Heart left ventricle (tissue), 16 donors: ENCODE results near the gene MANBA. TPM values are rescaled to one million over a fixed set of nuclear protein-coding genes. Genes with fewer than 3 reads are reported as not detected.
A peak's percentile ranks its signal among the peaks of the same experiment; 100 is the strongest.

ENCODE experiments used
- ATAC-seq, 4 donors: fragments of 200-7000 bp; cut with Tn5 transposase; one replicate each; pipeline ENCODE4 v1.9.1; 2020 to 2022; ENCODE audit warnings: moderate library complexity in 4 of 4, mild to moderate bottlenecking in 3 of 4, moderate number of reproducible peaks in 1 of 4
- DNase-seq, 5 donors: peaks; one replicate each; pipeline ENCODE4 v3.0.0-alpha.2; 2020
- H3K27ac ChIP-seq, 12 donors: fragments of 200-600 bp; sonication (generic) in 4 of 12; one replicate each; pipeline versions ENCODE4 v1.5.0 to v1.8.0; 2016 to 2022; ENCODE audit warnings: mild to moderate bottlenecking in 2 of 12
- H3K27me3 ChIP-seq, 9 donors: fragments of 200-600 bp; sonication (generic) in 2 of 9; one replicate each; pipeline versions ENCODE4 v1.5.1 to v1.8.0; 2016 to 2022; ENCODE audit warnings: mild to moderate bottlenecking in 3 of 9
- H3K36me3 ChIP-seq, 9 donors: fragments of 200-600 bp; sonication (generic) in 2 of 9; one replicate each; pipeline versions ENCODE4 v1.5.0 to v1.8.0; 2018 to 2022; ENCODE audit warnings: mild to moderate bottlenecking in 2 of 9
- H3K4me1 ChIP-seq, 12 donors: fragments of 200-600 bp; sonication (generic) in 4 of 12; one replicate each; pipeline versions ENCODE4 v1.5.0 to v1.8.0; 2016 to 2022; ENCODE audit warnings: mild to moderate bottlenecking in 3 of 12
- H3K4me3 ChIP-seq, 12 donors: fragments of 200-600 bp; sonication (generic) in 4 of 12; one replicate each; pipeline versions ENCODE4 v1.5.0 to v1.8.0; 2017 to 2022; ENCODE audit warnings: mild to moderate bottlenecking in 9 of 12, moderate library complexity in 4 of 12
- H3K9me3 ChIP-seq, 12 donors: fragments of 200-600 bp; sonication (generic) in 4 of 12; one replicate each; pipeline versions ENCODE4 v1.5.0 to v1.8.0; 2016 to 2022; ENCODE audit warnings: mild to moderate bottlenecking in 1 of 12
- POLR2A ChIP-seq, 2 donors: fragments of 450-650 bp; IDR thresholded peaks; one replicate each; pipeline ENCODE4 v1.6.1; 2017; ENCODE audit warnings: antibody characterized with exemption in 2 of 2, mild to moderate bottlenecking in 2 of 2, moderate library complexity in 2 of 2
- WGBS, 4 donors: extraction: QIAGEN DNeasy Blood & Tissue Kit in 2 of 4; methylation state at CpG; one replicate each; pipeline versions ENCODE4 v1.1.5 to v1.1.7; 2013 to 2018; 5-methylcytosine and 5-hydroxymethylcytosine counted together
- intact Hi-C, 10 donors: fragments of 100-400 bp; cut with DNase I; formaldehyde crosslinking; loops; one replicate each; pipeline versions ENCODE4 v1.11.1 to v1.14.2; 2022
- polyA plus RNA-seq, 2 donors: library from polyadenylated mRNA; stranded (reverse); fragments of 200-250 nt; gene quantifications; one replicate each; pipeline ENCODE4 v1.2.3, GENCODE V29; 2013
- total RNA-seq, 9 donors: library from RNA; depleted of rRNA in 2 of 9; stranded (reverse); fragments of >200 nt in 2 of 9; fragmentation: NEBNext Ultra II Directional in 3 of 9; extraction: Animal tissue kit (Norgen Biotek cat#: 25700) in 3 of 9; gene quantifications; one replicate each; pipeline versions ENCODE4 v1.1.0 to v1.2.4, GENCODE V29; 2016 to 2023
- TF ChIP-seq, protein P1 (sequence below), 12 donors: fragments of 200-600 bp; sonication (generic) in 4 of 12; IDR thresholded peaks; one replicate each; pipeline versions ENCODE4 v1.5.0 to v1.8.0; 2018 to 2022; ENCODE audit warnings: antibody characterized with exemption in 12 of 12, mild to moderate bottlenecking in 5 of 12
- donor health status: ischemic (EF 13 %, LVEDD 7.1; RV severe dilation, severe dysfunction).
- donor health status: healthy with polysubstance abuse.
- donor health status: DM: no; HTN: yes; CAD: no.
- donor health status: DM: no; HTN: no; CAD: no.
- donor health status: ischemic (EF 25% LVEDD 6.9; RV normal size, moderate dysfunction).
- donor health status: ischemic (EF 25% LVEDD 5.7; RV mildly dilated, moderate dysfunction).
- donor health status: healthy.
- donor health status: DM: yes; HTN: yes; CAD: no.
- donor health status: ischemic (EF 35%, LVEDD 5.7; RV mildly dilated, moderate dysfunction).
- donor health status: nonischemic (EF 11% LVEDD 7.7; RV severe dilation, severe dysfunction).
- donor health status: DM: yes; HTN: yes; CAD: no.
- donor health status: PGD.
- donor health status: ischemic (EF 29% LVEDD 5.4; RV normal size, mild dysfunction).
- donor health status: nonischemic (EF 23%, LVEDD 6.1; RV moderate dilation, normal function).

The MANBA gene
- total and polyA plus RNA-seq, 11 donors, result 6.2 to 44.0 (median 34.2) TPM

DNA sequence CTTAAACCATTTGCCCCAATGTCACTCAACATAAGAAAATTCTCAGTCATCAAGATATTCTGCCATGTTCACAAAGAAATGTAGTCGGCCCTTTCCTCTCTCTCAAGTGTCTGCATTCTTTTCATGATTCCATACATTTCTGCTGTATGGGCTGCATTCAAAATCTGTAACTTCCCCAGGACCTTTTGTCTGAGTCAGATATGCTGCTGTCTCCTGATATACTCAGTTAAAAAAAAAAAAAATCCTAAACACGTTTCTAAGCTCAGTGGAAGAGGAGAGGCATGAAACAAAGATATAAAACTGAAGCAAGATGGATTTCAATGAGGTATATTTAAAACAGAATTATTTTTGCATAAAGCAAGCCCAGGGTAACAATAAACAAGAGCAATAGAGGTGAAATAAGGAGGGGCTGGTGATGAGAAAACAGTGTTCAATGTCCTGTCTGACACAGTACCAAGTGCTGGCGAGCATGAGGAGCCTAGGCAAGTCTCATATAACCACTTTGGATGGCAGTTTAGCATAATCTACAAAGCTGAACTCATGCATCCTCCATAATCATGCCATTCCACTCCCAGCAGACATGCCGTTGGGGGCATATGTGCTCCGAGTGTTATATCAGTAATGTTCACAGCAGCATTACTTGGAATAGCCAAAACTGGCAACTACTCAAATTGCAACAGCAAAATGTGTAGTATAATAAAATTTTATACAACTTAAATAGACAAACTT is 76.7 kb downstream of the MANBA start:
- no peaks in the 10 kb centered on the region for H3K27me3 ChIP-seq
- ATAC-seq (no peak), DNase-seq (no peak)
- TF ChIP-seq, protein P1, sequence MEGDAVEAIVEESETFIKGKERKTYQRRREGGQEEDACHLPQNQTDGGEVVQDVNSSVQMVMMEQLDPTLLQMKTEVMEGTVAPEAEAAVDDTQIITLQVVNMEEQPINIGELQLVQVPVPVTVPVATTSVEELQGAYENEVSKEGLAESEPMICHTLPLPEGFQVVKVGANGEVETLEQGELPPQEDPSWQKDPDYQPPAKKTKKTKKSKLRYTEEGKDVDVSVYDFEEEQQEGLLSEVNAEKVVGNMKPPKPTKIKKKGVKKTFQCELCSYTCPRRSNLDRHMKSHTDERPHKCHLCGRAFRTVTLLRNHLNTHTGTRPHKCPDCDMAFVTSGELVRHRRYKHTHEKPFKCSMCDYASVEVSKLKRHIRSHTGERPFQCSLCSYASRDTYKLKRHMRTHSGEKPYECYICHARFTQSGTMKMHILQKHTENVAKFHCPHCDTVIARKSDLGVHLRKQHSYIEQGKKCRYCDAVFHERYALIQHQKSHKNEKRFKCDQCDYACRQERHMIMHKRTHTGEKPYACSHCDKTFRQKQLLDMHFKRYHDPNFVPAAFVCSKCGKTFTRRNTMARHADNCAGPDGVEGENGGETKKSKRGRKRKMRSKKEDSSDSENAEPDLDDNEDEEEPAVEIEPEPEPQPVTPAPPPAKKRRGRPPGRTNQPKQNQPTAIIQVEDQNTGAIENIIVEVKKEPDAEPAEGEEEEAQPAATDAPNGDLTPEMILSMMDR (IDR thresholded peaks at IDR 0.05), result no peak
- no peak for TF ChIP-seq POLR2A (IDR thresholded peaks at IDR 0.05)
- H3K9me3 ChIP-seq, result peaks cover 0 to 3% (median 0%) of the 10 kb centered on the region in 12 donors
- 57 to 68% (median 66%) methylated on average over 5 of the region's 5 CpGs for WGBS, 4 donors
- no peak overlapping the region for H3K4me3 ChIP-seq
- intact Hi-C loops, result no loop called here
- no peak overlapping the region for H3K27ac ChIP-seq
- H3K4me1 ChIP-seq, result peaks cover 0 to 20% (median 5%) of the 10 kb centered on the region in 12 donors
- peaks cover 0 to 24% (median 4%) of the 10 kb centered on the region in 9 donors for H3K36me3 ChIP-seq

DNA sequence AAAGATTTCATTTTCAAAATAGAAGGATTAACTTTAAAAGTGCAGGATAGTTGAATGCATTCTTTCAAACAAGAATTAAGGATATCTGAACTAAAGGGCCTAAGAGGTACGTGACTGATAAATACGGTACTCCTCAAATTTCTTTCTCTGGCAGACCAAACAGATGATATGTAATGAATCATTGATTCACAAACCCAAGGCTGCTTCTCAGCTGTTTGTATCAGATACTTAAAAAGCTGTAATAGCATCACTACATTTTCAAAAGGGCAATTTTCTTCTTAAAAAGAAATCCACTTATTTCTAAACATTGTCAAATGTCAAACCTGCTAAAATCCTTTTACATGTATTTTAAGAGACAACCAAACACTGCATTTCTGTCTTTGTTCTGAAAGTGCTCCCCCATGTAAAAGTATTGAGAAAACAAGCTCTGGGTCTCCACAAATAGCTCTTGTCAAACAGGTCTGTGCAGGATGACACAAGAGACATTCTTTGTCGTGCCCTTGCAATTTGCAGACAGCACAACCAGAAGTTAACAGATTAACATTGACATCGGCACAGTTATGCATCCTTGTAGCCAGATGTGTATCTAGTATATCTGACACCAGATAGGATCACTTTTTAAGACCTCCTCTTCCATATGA is 82.0 kb downstream of the MANBA start:
- no peak for DNase-seq
- H3K27ac ChIP-seq, result no peak overlapping the region
- peaks cover 0 to 17% (median 0%) of the 10 kb centered on the region in 9 donors for H3K36me3 ChIP-seq
- no peaks in the 10 kb centered on the region for H3K27me3 ChIP-seq
- intact Hi-C loops, result no loop called here
- WGBS, 4 donors, result 41 to 51% (median 47%) methylated on average over 4 of the region's 4 CpGs
- peaks cover 0 to 16% (median 0%) of the 10 kb centered on the region in 12 donors for H3K4me1 ChIP-seq
- TF ChIP-seq, protein P1 (IDR thresholded peaks at IDR 0.05), result no peak
- no peak for TF ChIP-seq POLR2A (IDR thresholded peaks at IDR 0.05)
- peaks cover 0 to 3% (median 0%) of the 10 kb centered on the region in 12 donors for H3K9me3 ChIP-seq
- H3K4me3 ChIP-seq, result no peak overlapping the region
- no peak for ATAC-seq

DNA sequence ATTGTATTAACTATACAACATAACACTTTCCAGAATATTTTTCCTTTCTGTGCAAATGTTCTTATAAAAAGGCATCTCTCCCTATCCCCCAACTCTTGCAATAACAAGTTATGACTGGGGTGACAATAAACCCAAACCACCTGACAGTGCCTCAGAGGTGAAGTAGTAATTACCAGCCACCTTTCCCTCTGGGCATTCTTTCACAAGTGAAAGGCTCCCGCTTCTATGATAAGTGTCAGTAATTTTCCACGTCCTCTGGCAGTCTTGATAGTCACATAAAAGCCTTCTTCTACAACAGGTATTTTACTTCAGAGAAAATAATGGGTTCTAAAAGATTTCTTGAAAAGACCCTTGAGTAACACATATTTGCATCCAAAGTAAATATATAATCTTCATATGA is 82.7 kb downstream of the MANBA start:
- Histone ChIP-seq H3K9me3 (peaks cover 0 to 3% (median 0%) of the 10 kb centered on the region in 12 donors), H3K27me3 (no peaks in the 10 kb centered on the region), H3K36me3 (peaks cover 0 to 17% (median 0%) of the 10 kb centered on the region in 9 donors), H3K4me3 (no peak overlapping the region), H3K27ac (no peak overlapping the region), H3K4me1 (peaks cover 0 to 16% (median 0%) of the 10 kb centered on the region in 12 donors)
- ATAC-seq (no peak), DNase-seq (no peak)
- intact Hi-C loops, result no loop called here
- WGBS, 4 donors, result 44 to 57% (median 47%) methylated on average over 2 of the region's 2 CpGs
- TF ChIP-seq, protein P1 (IDR thresholded peaks at IDR 0.05), result no peak
- TF ChIP-seq POLR2A (IDR thresholded peaks at IDR 0.05), result no peak

DNA sequence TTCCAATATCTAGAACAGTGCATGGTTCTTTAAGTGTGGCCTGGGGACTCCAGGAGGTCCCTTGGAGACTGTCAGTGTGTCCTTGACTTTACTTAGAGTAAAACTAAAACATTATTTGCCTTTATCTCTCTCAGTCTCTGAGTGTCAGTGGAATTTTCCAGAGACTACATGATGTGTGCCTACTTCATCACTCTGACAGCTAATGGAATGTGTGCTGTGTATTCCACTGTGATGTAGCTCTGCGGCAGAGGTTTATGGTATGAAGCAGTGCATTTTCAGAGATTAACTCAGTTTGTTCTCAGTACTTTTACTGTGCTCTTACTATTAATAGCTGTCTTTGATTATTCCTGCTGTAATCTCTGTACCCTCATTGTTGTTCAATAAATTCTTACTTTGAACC is 85.6 kb downstream of the MANBA start:
- TF ChIP-seq, protein P1 (IDR thresholded peaks at IDR 0.05), result no peak
- TF ChIP-seq POLR2A (IDR thresholded peaks at IDR 0.05), result no peak
- Histone ChIP-seq H3K27me3 (no peaks in the 10 kb centered on the region), H3K9me3 (no peaks in the 10 kb centered on the region), H3K36me3 (peaks cover 0 to 16% (median 0%) of the 10 kb centered on the region in 9 donors), H3K27ac (peak overlapping the region in 7 of 12 donors; percentile 1 to 72 (median 35)), H3K4me3 (no peak overlapping the region), H3K4me1 (peaks cover 0 to 16% (median 0%) of the 10 kb centered on the region in 12 donors)
- ATAC-seq (peak; percentile 88 to 95 (median 94)), DNase-seq (no peak)
- 33 to 58% (median 40%) methylated on average over 1 of the region's 1 CpG for WGBS, 4 donors
- intact Hi-C loops, result no loop called here
